HEK293 (cell line): ENCODE measurements around the gene PDLIM1.

Experiments used
- BCL11B ChIP-seq: fragments of 450-650 bp; formaldehyde crosslinking; IDR thresholded peaks from 2 replicates; pipeline ENCODE4 v1.5.1; 2016; ENCODE audit warnings: low read depth, missing biosample characterization, missing genetic modification characterization
- GFI1B ChIP-seq: fragments of 450-650 bp; formaldehyde crosslinking; IDR thresholded peaks from 2 replicates; pipeline ENCODE4 v1.5.1; 2016; ENCODE audit warnings: missing biosample characterization, missing genetic modification characterization
- GLIS2 ChIP-seq: fragments of 450-650 bp; formaldehyde crosslinking; IDR thresholded peaks from 2 replicates; pipeline ENCODE4 v1.5.1; 2016; ENCODE audit warnings: missing biosample characterization, missing genetic modification characterization
- IKZF3 ChIP-seq: fragments of 450-650 bp; IDR thresholded peaks from 2 replicates; pipeline ENCODE4 v1.5.0; 2018; ENCODE audit warnings: missing biosample characterization, mild to moderate bottlenecking, missing genetic modification characterization, moderate library complexity
- KLF10 ChIP-seq: fragments of 450-650 bp; IDR thresholded peaks from 2 replicates; pipeline ENCODE4 v1.5.1; 2018; ENCODE audit warnings: missing biosample characterization, mild to moderate bottlenecking, missing genetic modification characterization
- KLF9 ChIP-seq: fragments of 450-650 bp; formaldehyde crosslinking; IDR thresholded peaks from 2 replicates; pipeline ENCODE4 v1.5.1; 2016; ENCODE audit warnings: missing biosample characterization, missing genetic modification characterization, low read depth
- OSR2 ChIP-seq: fragments of 450-650 bp; formaldehyde crosslinking; IDR thresholded peaks from 2 replicates; pipeline ENCODE4 v1.5.1; 2016; ENCODE audit warnings: missing biosample characterization, missing genetic modification characterization
- SP3 ChIP-seq: fragments of 450-650 bp; formaldehyde crosslinking; IDR thresholded peaks from 2 replicates; pipeline ENCODE4 v1.5.1; 2016; ENCODE audit warnings: missing biosample characterization, missing genetic modification characterization
- ZBTB1 ChIP-seq: fragments of 450-650 bp; formaldehyde crosslinking; IDR thresholded peaks from 2 replicates; pipeline ENCODE4 v1.5.1; 2016; ENCODE audit warnings: missing biosample characterization, missing genetic modification characterization
- ZBTB20 ChIP-seq: fragments of 450-650 bp; formaldehyde crosslinking; IDR thresholded peaks from 2 replicates; pipeline ENCODE4 v1.5.1; 2016; ENCODE audit warnings: missing biosample characterization, missing genetic modification characterization
- ZFP69B ChIP-seq: fragments of 450-650 bp; formaldehyde crosslinking; IDR thresholded peaks from 2 replicates; pipeline ENCODE4 v1.5.1; 2016; ENCODE audit warnings: missing biosample characterization, missing genetic modification characterization
- ZNF114 ChIP-seq: fragments of 450-650 bp; formaldehyde crosslinking; IDR thresholded peaks from 2 replicates; pipeline ENCODE4 v1.5.0; 2017; ENCODE audit warnings: missing biosample characterization, missing genetic modification characterization
- ZNF121 ChIP-seq: fragments of 450-650 bp; formaldehyde crosslinking; IDR thresholded peaks from 2 replicates; pipeline ENCODE4 v1.5.1; 2016; ENCODE audit warnings: missing biosample characterization, missing genetic modification characterization
- ZNF174 ChIP-seq: fragments of 450-650 bp; formaldehyde crosslinking; IDR thresholded peaks from 2 replicates; pipeline ENCODE4 v1.5.0; 2017; ENCODE audit warnings: missing biosample characterization, mild to moderate bottlenecking, missing genetic modification characterization
- ZNF184 ChIP-seq: fragments of 450-650 bp; IDR thresholded peaks from 2 replicates; pipeline ENCODE4 v1.5.1; 2018; ENCODE audit warnings: missing biosample characterization, mild to moderate bottlenecking, missing genetic modification characterization
- ZNF341 ChIP-seq: fragments of 450-650 bp; formaldehyde crosslinking; IDR thresholded peaks from 2 replicates; pipeline ENCODE4; 2016; ENCODE audit warnings: low read depth, missing biosample characterization, missing genetic modification characterization
- ZNF501 ChIP-seq: fragments of 450-650 bp; formaldehyde crosslinking; IDR thresholded peaks from 2 replicates; pipeline ENCODE4 v1.5.1; 2016; ENCODE audit warnings: missing biosample characterization, missing genetic modification characterization
- ZNF510 ChIP-seq: fragments of 450-650 bp; formaldehyde crosslinking; IDR thresholded peaks from 2 replicates; pipeline ENCODE4 v1.5.1; 2018; ENCODE audit warnings: mild to moderate bottlenecking, missing genetic modification characterization, missing biosample characterization; ENCODE audit not compliant: insufficient replicate concordance
- ZNF596 ChIP-seq: fragments of 450-650 bp; IDR thresholded peaks from 2 replicates; pipeline ENCODE4 v1.5.0; 2018; ENCODE audit warnings: missing biosample characterization, mild to moderate bottlenecking, missing genetic modification characterization, moderate library complexity
- ZNF600 ChIP-seq: fragments of 450-650 bp; formaldehyde crosslinking; IDR thresholded peaks from 2 replicates; pipeline ENCODE4 v1.5.1; 2016; ENCODE audit warnings: missing biosample characterization, missing genetic modification characterization
- ZNF610 ChIP-seq: fragments of 450-650 bp; formaldehyde crosslinking; IDR thresholded peaks from 2 replicates; pipeline ENCODE4 v1.5.1; 2016; ENCODE audit warnings: missing biosample characterization, missing genetic modification characterization, borderline replicate concordance
- ZNF626 ChIP-seq: fragments of 450-650 bp; sonication (Bioruptor Pico); formaldehyde crosslinking; IDR thresholded peaks from 2 replicates; pipeline ENCODE4 v1.5.1; 2018; ENCODE audit warnings: missing biosample characterization, missing genetic modification characterization, inconsistent platforms
- ZNF701 ChIP-seq: fragments of 450-650 bp; formaldehyde crosslinking; IDR thresholded peaks from 2 replicates; pipeline ENCODE4 v1.5.1; 2016; ENCODE audit warnings: missing biosample characterization, missing genetic modification characterization
- ZNF707 ChIP-seq: fragments of 450-650 bp; formaldehyde crosslinking; IDR thresholded peaks from 2 replicates; pipeline ENCODE4 v1.5.1; 2016; ENCODE audit warnings: missing biosample characterization, missing genetic modification characterization
- ZNF76 ChIP-seq: fragments of 450-650 bp; formaldehyde crosslinking; IDR thresholded peaks from 2 replicates; pipeline ENCODE4; 2016; ENCODE audit warnings: low read depth, missing biosample characterization, missing genetic modification characterization, borderline replicate concordance
- ZNF777 ChIP-seq: fragments of 450-650 bp; formaldehyde crosslinking; IDR thresholded peaks from 2 replicates; pipeline ENCODE4 v1.5.1; 2017; ENCODE audit warnings: missing biosample characterization, missing genetic modification characterization, borderline replicate concordance
- ZXDB ChIP-seq: fragments of 450-650 bp; formaldehyde crosslinking; IDR thresholded peaks from 2 replicates; pipeline ENCODE4 v1.5.1; 2016; ENCODE audit warnings: missing biosample characterization, missing genetic modification characterization
- TF ChIP-seq, protein P1 (sequence below): fragments of 450-650 bp; formaldehyde crosslinking; IDR thresholded peaks from 2 replicates; pipeline ENCODE4 v1.5.1; 2017; ENCODE audit warnings: missing biosample characterization, missing genetic modification characterization
- TF ChIP-seq, protein P2 (sequence below): fragments of 450-650 bp; formaldehyde crosslinking; IDR thresholded peaks from 2 replicates; pipeline ENCODE4 v1.5.1; 2017; ENCODE audit warnings: missing biosample characterization, missing genetic modification characterization
- TF ChIP-seq, protein P3 (sequence below): fragments of 450-650 bp; formaldehyde crosslinking; IDR thresholded peaks from 2 replicates; pipeline ENCODE4 v1.5.0; 2017; ENCODE audit warnings: missing biosample characterization, missing genetic modification characterization, borderline replicate concordance
- TF ChIP-seq, protein P4 (sequence below): fragments of 450-650 bp; formaldehyde crosslinking; conservative IDR thresholded peaks from 2 replicates; pipeline ENCODE4 v1.5.1; 2016; ENCODE audit warnings: low read depth, missing biosample characterization, missing genetic modification characterization

Gene PDLIM1

DNA sequence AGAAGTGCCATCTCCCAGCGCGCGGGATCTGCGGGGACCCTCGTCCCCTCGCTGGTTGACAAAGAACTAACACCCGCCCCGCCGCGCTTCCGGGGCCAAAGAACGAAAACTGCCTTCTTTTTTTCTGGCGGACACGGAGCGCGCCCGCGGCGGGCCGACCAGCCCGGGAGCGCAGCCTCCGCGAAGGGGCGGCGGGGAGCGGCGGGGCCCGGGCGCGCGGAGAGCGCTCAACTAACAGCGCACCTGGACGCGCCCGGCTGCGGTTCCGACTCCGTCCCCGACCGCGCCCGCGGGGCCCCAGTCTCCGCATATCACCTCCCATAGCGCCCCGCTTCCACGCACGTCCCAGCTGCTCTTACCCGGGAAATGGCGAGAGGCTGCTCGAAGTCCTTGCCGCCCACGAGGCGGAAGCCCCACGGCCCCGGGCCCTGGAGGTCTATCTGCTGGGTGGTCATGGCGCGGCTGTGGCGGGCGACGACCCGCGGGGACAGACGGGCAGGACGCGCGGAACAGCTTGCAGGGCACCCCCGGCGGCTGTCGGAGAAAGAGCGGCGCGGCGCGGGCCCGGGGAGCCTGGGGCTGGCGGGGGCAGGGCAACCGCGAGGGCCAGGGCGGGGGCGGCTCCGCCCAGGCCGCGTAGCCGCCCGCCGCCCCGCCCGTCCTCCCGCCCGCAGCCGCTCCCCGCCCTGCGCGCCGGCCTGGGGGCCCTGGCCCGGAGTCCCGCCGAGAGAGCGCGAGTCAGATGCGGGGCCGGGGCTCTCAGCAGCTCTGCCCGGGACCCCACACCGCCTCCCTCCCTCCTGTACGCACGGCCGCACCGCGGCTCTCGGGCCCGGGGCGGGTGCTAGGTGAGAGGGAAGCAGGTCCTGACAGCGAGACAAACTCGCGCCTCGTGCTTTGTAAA is at the start of gene PDLIM1 (continued):
- TF ChIP-seq, protein P1, sequence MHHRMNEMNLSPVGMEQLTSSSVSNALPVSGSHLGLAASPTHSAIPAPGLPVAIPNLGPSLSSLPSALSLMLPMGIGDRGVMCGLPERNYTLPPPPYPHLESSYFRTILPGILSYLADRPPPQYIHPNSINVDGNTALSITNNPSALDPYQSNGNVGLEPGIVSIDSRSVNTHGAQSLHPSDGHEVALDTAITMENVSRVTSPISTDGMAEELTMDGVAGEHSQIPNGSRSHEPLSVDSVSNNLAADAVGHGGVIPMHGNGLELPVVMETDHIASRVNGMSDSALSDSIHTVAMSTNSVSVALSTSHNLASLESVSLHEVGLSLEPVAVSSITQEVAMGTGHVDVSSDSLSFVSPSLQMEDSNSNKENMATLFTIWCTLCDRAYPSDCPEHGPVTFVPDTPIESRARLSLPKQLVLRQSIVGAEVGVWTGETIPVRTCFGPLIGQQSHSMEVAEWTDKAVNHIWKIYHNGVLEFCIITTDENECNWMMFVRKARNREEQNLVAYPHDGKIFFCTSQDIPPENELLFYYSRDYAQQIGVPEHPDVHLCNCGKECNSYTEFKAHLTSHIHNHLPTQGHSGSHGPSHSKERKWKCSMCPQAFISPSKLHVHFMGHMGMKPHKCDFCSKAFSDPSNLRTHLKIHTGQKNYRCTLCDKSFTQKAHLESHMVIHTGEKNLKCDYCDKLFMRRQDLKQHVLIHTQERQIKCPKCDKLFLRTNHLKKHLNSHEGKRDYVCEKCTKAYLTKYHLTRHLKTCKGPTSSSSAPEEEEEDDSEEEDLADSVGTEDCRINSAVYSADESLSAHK (tag by site-specific recombination), result no peak
- TF ChIP-seq ZNF777 (tag by site-specific recombination), result peak; percentile 70; the same call in 1 of the 2 replicates
- TF ChIP-seq ZNF501, result 0 out of 2 replicates have a peak, but pooled peaks have one; percentile 31
- TF ChIP-seq GFI1B (tag by site-specific recombination), result no peak
- TF ChIP-seq IKZF3 (tag by site-specific recombination), result no peak
- peak; percentile 72; the same call in 1 of the 2 replicates for TF ChIP-seq GLIS2 (tag by site-specific recombination)
- TF ChIP-seq ZXDB (tag by site-specific recombination), result peak; percentile 26; the same call in 1 of the 2 replicates
- no peak for TF ChIP-seq ZNF174 (tag by site-specific recombination)
- TF ChIP-seq ZBTB20 (tag by site-specific recombination), result peak; percentile 90
- TF ChIP-seq ZNF114, result no peak
- TF ChIP-seq, protein P2, sequence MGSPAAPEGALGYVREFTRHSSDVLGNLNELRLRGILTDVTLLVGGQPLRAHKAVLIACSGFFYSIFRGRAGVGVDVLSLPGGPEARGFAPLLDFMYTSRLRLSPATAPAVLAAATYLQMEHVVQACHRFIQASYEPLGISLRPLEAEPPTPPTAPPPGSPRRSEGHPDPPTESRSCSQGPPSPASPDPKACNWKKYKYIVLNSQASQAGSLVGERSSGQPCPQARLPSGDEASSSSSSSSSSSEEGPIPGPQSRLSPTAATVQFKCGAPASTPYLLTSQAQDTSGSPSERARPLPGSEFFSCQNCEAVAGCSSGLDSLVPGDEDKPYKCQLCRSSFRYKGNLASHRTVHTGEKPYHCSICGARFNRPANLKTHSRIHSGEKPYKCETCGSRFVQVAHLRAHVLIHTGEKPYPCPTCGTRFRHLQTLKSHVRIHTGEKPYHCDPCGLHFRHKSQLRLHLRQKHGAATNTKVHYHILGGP (tag by site-specific recombination), result no peak
- TF ChIP-seq ZNF600 (tag by site-specific recombination), result peak; percentile 49
- TF ChIP-seq OSR2 (tag by site-specific recombination), result no peak
- TF ChIP-seq, protein P3, sequence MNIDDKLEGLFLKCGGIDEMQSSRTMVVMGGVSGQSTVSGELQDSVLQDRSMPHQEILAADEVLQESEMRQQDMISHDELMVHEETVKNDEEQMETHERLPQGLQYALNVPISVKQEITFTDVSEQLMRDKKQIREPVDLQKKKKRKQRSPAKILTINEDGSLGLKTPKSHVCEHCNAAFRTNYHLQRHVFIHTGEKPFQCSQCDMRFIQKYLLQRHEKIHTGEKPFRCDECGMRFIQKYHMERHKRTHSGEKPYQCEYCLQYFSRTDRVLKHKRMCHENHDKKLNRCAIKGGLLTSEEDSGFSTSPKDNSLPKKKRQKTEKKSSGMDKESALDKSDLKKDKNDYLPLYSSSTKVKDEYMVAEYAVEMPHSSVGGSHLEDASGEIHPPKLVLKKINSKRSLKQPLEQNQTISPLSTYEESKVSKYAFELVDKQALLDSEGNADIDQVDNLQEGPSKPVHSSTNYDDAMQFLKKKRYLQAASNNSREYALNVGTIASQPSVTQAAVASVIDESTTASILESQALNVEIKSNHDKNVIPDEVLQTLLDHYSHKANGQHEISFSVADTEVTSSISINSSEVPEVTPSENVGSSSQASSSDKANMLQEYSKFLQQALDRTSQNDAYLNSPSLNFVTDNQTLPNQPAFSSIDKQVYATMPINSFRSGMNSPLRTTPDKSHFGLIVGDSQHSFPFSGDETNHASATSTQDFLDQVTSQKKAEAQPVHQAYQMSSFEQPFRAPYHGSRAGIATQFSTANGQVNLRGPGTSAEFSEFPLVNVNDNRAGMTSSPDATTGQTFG (tag by site-specific recombination), result no peak
- TF ChIP-seq ZBTB1 (tag by site-specific recombination), result no peak
- no peak for TF ChIP-seq ZNF184 (tag by site-specific recombination)
- TF ChIP-seq ZNF596 (tag by site-specific recombination), result 0 out of 2 replicates have a peak, but pooled peaks have one; percentile 3
- TF ChIP-seq, protein P4, sequence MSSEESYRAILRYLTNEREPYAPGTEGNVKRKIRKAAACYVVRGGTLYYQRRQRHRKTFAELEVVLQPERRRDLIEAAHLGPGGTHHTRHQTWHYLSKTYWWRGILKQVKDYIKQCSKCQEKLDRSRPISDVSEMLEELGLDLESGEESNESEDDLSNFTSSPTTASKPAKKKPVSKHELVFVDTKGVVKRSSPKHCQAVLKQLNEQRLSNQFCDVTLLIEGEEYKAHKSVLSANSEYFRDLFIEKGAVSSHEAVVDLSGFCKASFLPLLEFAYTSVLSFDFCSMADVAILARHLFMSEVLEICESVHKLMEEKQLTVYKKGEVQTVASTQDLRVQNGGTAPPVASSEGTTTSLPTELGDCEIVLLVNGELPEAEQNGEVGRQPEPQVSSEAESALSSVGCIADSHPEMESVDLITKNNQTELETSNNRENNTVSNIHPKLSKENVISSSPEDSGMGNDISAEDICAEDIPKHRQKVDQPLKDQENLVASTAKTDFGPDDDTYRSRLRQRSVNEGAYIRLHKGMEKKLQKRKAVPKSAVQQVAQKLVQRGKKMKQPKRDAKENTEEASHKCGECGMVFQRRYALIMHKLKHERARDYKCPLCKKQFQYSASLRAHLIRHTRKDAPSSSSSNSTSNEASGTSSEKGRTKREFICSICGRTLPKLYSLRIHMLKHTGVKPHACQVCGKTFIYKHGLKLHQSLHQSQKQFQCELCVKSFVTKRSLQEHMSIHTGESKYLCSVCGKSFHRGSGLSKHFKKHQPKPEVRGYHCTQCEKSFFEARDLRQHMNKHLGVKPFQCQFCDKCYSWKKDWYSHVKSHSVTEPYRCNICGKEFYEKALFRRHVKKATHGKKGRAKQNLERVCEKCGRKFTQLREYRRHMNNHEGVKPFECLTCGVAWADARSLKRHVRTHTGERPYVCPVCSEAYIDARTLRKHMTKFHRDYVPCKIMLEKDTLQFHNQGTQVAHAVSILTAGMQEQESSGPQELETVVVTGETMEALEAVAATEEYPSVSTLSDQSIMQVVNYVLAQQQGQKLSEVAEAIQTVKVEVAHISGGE (tag by site-specific recombination), result peak; percentile 47; the same call in 1 of the 2 replicates
- no peak for TF ChIP-seq ZNF121 (tag by site-specific recombination)
- TF ChIP-seq ZNF626, result no peak
- TF ChIP-seq ZFP69B (tag by site-specific recombination), result no peak
- no peak for TF ChIP-seq ZNF701
- TF ChIP-seq KLF9, result peak; percentile 42
- TF ChIP-seq ZNF510, result no peak
- no peak for TF ChIP-seq KLF10 (tag by site-specific recombination)
- TF ChIP-seq ZNF610 (tag by site-specific recombination), result peak; percentile 78; the same call in 1 of the 2 replicates
- peak; percentile 88 for TF ChIP-seq ZNF341 (tag by site-specific recombination)
- TF ChIP-seq ZNF76 (tag by site-specific recombination), result peak; percentile 82
- no peak for TF ChIP-seq ZNF707
- TF ChIP-seq BCL11B, result no peak
- TF ChIP-seq SP3 (tag by site-specific recombination), result peak; percentile 9; the same call in 1 of the 2 replicates
